Spleen (tissue), 11 donors: ENCODE results near the gene RBM39. TPM values are rescaled to one million over a fixed set of nuclear protein-coding genes. Genes with fewer than 3 reads are reported as not detected.

Source experiments
- DNase-seq: peaks from one replicate; pipeline ENCODE4 v3.0.0-alpha.2; 2020
- H3K27ac ChIP-seq, 8 donors: fragments of 200-600 bp; sonication (generic) in 7 of 8; 1 replicate in 4 of 8; 2 replicates in 4 of 8; pipeline versions ENCODE4 v1.5.0 to v1.8.0; 2016 to 2021; ENCODE audit warnings: inconsistent platforms in 4 of 8, mild to moderate bottlenecking in 4 of 8, moderate library complexity in 1 of 8
- H3K27me3 ChIP-seq, 7 donors: fragments of 200-600 bp; sonication (generic) in 6 of 7; replicated peaks in 1 of 7; 1 replicate in 4 of 7; 2 replicates in 3 of 7; pipeline versions ENCODE4 v1.5.0 to v1.8.0; 2016 to 2021; ENCODE audit warnings: inconsistent platforms in 3 of 7, mild to moderate bottlenecking in 1 of 7
- H3K36me3 ChIP-seq, 6 donors: fragments of 200-600 bp; sonication (generic) in 5 of 6; 1 replicate in 4 of 6; 2 replicates in 2 of 6; pipeline versions ENCODE4 v1.5.0 to v1.8.0; 2016 to 2021; ENCODE audit warnings: inconsistent platforms in 2 of 6
- H3K4me1 ChIP-seq, 6 donors: fragments of 200-600 bp; sonication (generic) in 5 of 6; 1 replicate in 3 of 6; 2 replicates in 3 of 6; pipeline versions ENCODE4 v1.5.0 to v1.8.0; 2016 to 2021; ENCODE audit warnings: inconsistent platforms in 3 of 6
- H3K4me3 ChIP-seq, 8 donors: fragments of 200-600 bp; sonication (generic) in 7 of 8; 1 replicate in 4 of 8; 2 replicates in 4 of 8; pipeline versions ENCODE4 v1.5.0 to v1.8.0; 2016 to 2021; ENCODE audit warnings: inconsistent platforms in 4 of 8, mild to moderate bottlenecking in 4 of 8, moderate library complexity in 2 of 8
- H3K9me3 ChIP-seq, 8 donors: fragments of 200-600 bp; sonication (generic) in 7 of 8; 1 replicate in 4 of 8; 2 replicates in 4 of 8; pipeline versions ENCODE4 v1.5.0 to v1.8.0; 2016 to 2021; ENCODE audit warnings: inconsistent platforms in 4 of 8
- CTCF ChIP-seq, 11 experiments: fragments of 200-600 bp in 7 of 11; fragments of 450-650 bp in 4 of 11; sonication (generic) in 4 of 11; IDR thresholded peaks in 8 of 11; conservative IDR thresholded peaks in 3 of 11; 1 replicate in 7 of 11; 2 replicates in 4 of 11; pipeline versions ENCODE4 v1.4.0 to v1.8.0; 2016 to 2021; ENCODE audit warnings: antibody characterized with exemption in 11 of 11, inconsistent platforms in 4 of 11, mild to moderate bottlenecking in 1 of 11
- POLR2A ChIP-seq, 3 donors: fragments of 450-650 bp; IDR thresholded peaks; one replicate each; pipeline ENCODE4 v1.5.1; 2017; ENCODE audit warnings: antibody characterized with exemption in 3 of 3, mild to moderate bottlenecking in 1 of 3
- POLR2AphosphoS5 ChIP-seq, 3 donors: sonication (generic); formaldehyde crosslinking; IDR thresholded peaks; one replicate each; pipeline ENCODE4 v1.5.1; 2017; ENCODE audit warnings: antibody characterized with exemption in 3 of 3
- WGBS, 5 donors: extraction: QIAGEN DNeasy Blood & Tissue Kit in 3 of 5; methylation state at CpG; one replicate each; pipeline versions ENCODE4 v1.1.5 to v1.1.7; 2013 to 2018; 5-methylcytosine and 5-hydroxymethylcytosine counted together
- intact Hi-C: fragments of 100-400 bp; cut with DNase I; formaldehyde crosslinking; loops from one replicate; pipeline ENCODE4 v1.15.0; 2023; ENCODE audit warnings: low total_unique reads
- polyA plus RNA-seq, 3 donors: library from polyadenylated mRNA; stranded (reverse); fragments of 200-250 nt; gene quantifications; one replicate each; pipeline ENCODE4 v1.2.1, GENCODE V29; 2013
- total RNA-seq, 7 donors: library from RNA; depleted of rRNA in 3 of 7; stranded (reverse); fragments of >200 nt in 3 of 7; fragmentation: NEBNext Ultra II Directional in 4 of 7; extraction: Animal tissue kit (Norgen Biotek cat#: 25700) in 4 of 7; gene quantifications; one replicate each; pipeline versions ENCODE4 v1.1.0 to v1.2.1, GENCODE V29; 2016 to 2021
- donor health status: healthy with polysubstance abuse.
- donor health status: DM: no; HTN: no; CAD: no; lungs with moderate emphysema.
- donor health status: DM: no; HTN: no; CAD: no.
- donor health status: Bipolar disorder and iron deficiency.
- donor health status: healthy.
- donor health status: DM: no; HTN: no; CAD: no.
- donor health status: DM: yes; HTN: yes; CAD: no.

The RBM39 gene
- total and polyA plus RNA-seq, 10 donors: 287 to 649 (median 414) TPM

- peaks cover 9 to 75% (median 65%) of the 10 kb centered on the region in 6 donors for H3K36me3 ChIP-seq
- WGBS, 5 donors: 68 to 78% (median 72%) methylated on average over 4 of the region's 4 CpGs
- DNase-seq: no peak
- TF ChIP-seq CTCF (IDR thresholded peaks at IDR 0.05 in 8 of 11, conservative IDR thresholded peaks at IDR 0.05 in 3 of 11) (no peak), POLR2A (IDR thresholded peaks at IDR 0.05) (no peak), POLR2AphosphoS5 (IDR thresholded peaks at IDR 0.05) (peak in 1 of 3 donors; percentile 10)
- peaks cover 9 to 80% (median 39%) of the 10 kb centered on the region in 6 donors for H3K4me1 ChIP-seq
- intact Hi-C loops: no loop called here
- H3K4me3 ChIP-seq: no peak overlapping the region
- no peaks in the 10 kb centered on the region for H3K9me3 ChIP-seq
- H3K27ac ChIP-seq: peak overlapping the region in 1 of 8 donors; percentile 5
- H3K27me3 ChIP-seq: no peaks in the 10 kb centered on the region
Measured at GRCh38 chr20:35702824-35703695, 39.0 kb downstream of the RBM39 start.

- H3K9me3 ChIP-seq: no peaks in the 10 kb centered on the region
- no peak overlapping the region for H3K27ac ChIP-seq
- H3K4me1 ChIP-seq: peaks cover 12 to 80% (median 47%) of the 10 kb centered on the region in 6 donors
- H3K27me3 ChIP-seq: no peaks in the 10 kb centered on the region
- intact Hi-C loops: no loop called here
- DNase-seq: peak; percentile 57
- TF ChIP-seq CTCF (IDR thresholded peaks at IDR 0.05 in 8 of 11, conservative IDR thresholded peaks at IDR 0.05 in 3 of 11): no peak
- peak; percentile 52 to 73 (median 54) for TF ChIP-seq POLR2AphosphoS5 (IDR thresholded peaks at IDR 0.05)
- H3K4me3 ChIP-seq: no peak overlapping the region
- WGBS, 5 donors: 83 to 91% (median 85%) methylated on average over 12 of the region's 12 CpGs
- H3K36me3 ChIP-seq: peaks cover 9 to 67% (median 57%) of the 10 kb centered on the region in 6 donors
Measured at GRCh38 chr20:35702051-35702823, 39.8 kb downstream of the RBM39 start.

- DNase-seq: no peak
- TF ChIP-seq CTCF (IDR thresholded peaks at IDR 0.05 in 8 of 11, conservative IDR thresholded peaks at IDR 0.05 in 3 of 11): no peak
- peak in 2 of 3 donors; percentile 23 to 55 for TF ChIP-seq POLR2AphosphoS5 (IDR thresholded peaks at IDR 0.05)
- H3K4me3 ChIP-seq: peak overlapping the region in 1 of 8 donors; percentile 76
- H3K4me1 ChIP-seq: peaks cover 12 to 83% (median 48%) of the 10 kb centered on the region in 6 donors
- intact Hi-C loops: no loop called here
- no peaks in the 10 kb centered on the region for H3K9me3 ChIP-seq
- peaks cover 4 to 67% (median 45%) of the 10 kb centered on the region in 6 donors for H3K36me3 ChIP-seq
- H3K27me3 ChIP-seq: no peaks in the 10 kb centered on the region
- H3K27ac ChIP-seq: peak overlapping the region in 2 of 8 donors; percentile 92 to 93
- WGBS, 5 donors: 91 to 95% (median 94%) methylated on average over 7 of the region's 7 CpGs
Measured at GRCh38 chr20:35700625-35701148, 41.4 kb downstream of the RBM39 start.
